Stimulated activated CD4-positive, alpha-beta T cell treated with anti-CD3 and anti-CD28 coated beads, Interleukin-2, amount 100 ng/mL, for 24 hours (primary cell): ENCODE data around the gene GNPTAB.
"Not testable (repeated sequence)": the region's sequence is repeated elsewhere in the genome, so short reads cannot be mapped to it uniquely, and the experiment has no call there.

ENCODE experiments used
- DNase-seq, 2 donors: peaks; one replicate each; pipeline ENCODE4 v3.0.0-alpha.2; 2020

Gene GNPTAB

GRCh38 chr12:101830367-101831325 is at the start of gene GNPTAB:
TSS of gene GNPTAB (minus strand) at chr12:101830959. CDS start at chr12:101830675, 284 bp downstream.
- DNase-seq: peak; percentile 95 to 96

- DNase-seq: no peak
Observed at GRCh38 chr12:101878243-101878821, 47.6 kb upstream of the GNPTAB start.

GRCh38 chr12:101877806-101878242 is 47.1 kb upstream of the GNPTAB start:
- no peak for DNase-seq

- peak; percentile 71 to 80 for DNase-seq
Observed at GRCh38 chr12:101876861-101877805, 46.4 kb upstream of the GNPTAB start, which contains the start of gene DRAM1. TSS of gene DRAM1 (plus strand) at chr12:101877580. CDS start at chr12:101877790, 210 bp downstream.

- no peak for DNase-seq
Observed at GRCh38 chr12:101876322-101876860, 45.6 kb upstream of the GNPTAB start.

GRCh38 chr12:101875162-101875561 is 44.4 kb upstream of the GNPTAB start:
- no peak for DNase-seq

GRCh38 chr12:101870925-101871324 is 40.2 kb upstream of the GNPTAB start:
- DNase-seq: no peak

- not testable (repeated sequence) for DNase-seq
Observed at GRCh38 chr12:101867619-101868018, 36.9 kb upstream of the GNPTAB start.

GRCh38 chr12:101866615-101867373 is 36.0 kb upstream of the GNPTAB start:
- no peak for DNase-seq

GRCh38 chr12:101863981-101864380 is 33.2 kb upstream of the GNPTAB start:
- no peak for DNase-seq

GRCh38 chr12:101862245-101862644 is 31.5 kb upstream of the GNPTAB start:
- DNase-seq: no peak

- not testable (repeated sequence) for DNase-seq
Observed at GRCh38 chr12:101861688-101862087, 30.9 kb upstream of the GNPTAB start.

GRCh38 chr12:101859664-101860607 is 29.2 kb upstream of the GNPTAB start:
- DNase-seq: no peak

- no peak for DNase-seq
Observed at GRCh38 chr12:101858361-101858760, 27.6 kb upstream of the GNPTAB start.

- DNase-seq: no peak
Observed at GRCh38 chr12:101857043-101857558, 26.3 kb upstream of the GNPTAB start.

GRCh38 chr12:101856614-101857013 is 25.9 kb upstream of the GNPTAB start:
- DNase-seq: not testable (repeated sequence)

- DNase-seq: no peak
Observed at GRCh38 chr12:101855976-101856375, 25.2 kb upstream of the GNPTAB start.

- DNase-seq: no peak
Observed at GRCh38 chr12:101855364-101855884, 24.7 kb upstream of the GNPTAB start.

GRCh38 chr12:101854747-101855146 is 24.0 kb upstream of the GNPTAB start:
- DNase-seq: no peak

GRCh38 chr12:101852998-101853397 is 22.2 kb upstream of the GNPTAB start:
- no peak for DNase-seq
